Stimulated activated CD4-positive, alpha-beta T cell treated with anti-CD3 and anti-CD28 coated beads, Interleukin-2, amount 100 ng/mL, for 24 hours (primary cell): Measurements from ENCODE around the gene FOXD4L6.
"Not testable (repeated sequence)": the region's sequence is repeated elsewhere in the genome, so short reads cannot be mapped to it uniquely, and the experiment has no call there.

Source experiments
- DNase-seq, 2 donors: peaks; one replicate each; pipeline ENCODE4 v3.0.0-alpha.2; 2020

The FOXD4L6 gene

GRCh38 chr9:41128581-41128980, at the start of gene FOXD4L6:
Gene FOXD4L6, minus strand, starts transcription at chr9:41128681. Its CDS starts 298 bp downstream, at chr9:41128383.
- not testable (repeated sequence) for DNase-seq

GRCh38 chr9:41174994-41175393, 46.5 kb upstream of the FOXD4L6 start:
- DNase-seq: not testable (repeated sequence)

- not testable (repeated sequence) for DNase-seq
These were observed 21.6 kb upstream of the FOXD4L6 start for GRCh38 chr9:41150116-41150515.

- DNase-seq: not testable (repeated sequence)
These were observed 13.4 kb upstream of the FOXD4L6 start for GRCh38 chr9:41141878-41142277.

GRCh38 chr9:41126746-41127446, 1.6 kb downstream of the FOXD4L6 start:
- DNase-seq: not testable (repeated sequence)

GRCh38 chr9:41125936-41126335, 2.5 kb downstream of the FOXD4L6 start:
- not testable (repeated sequence) for DNase-seq

- DNase-seq: not testable (repeated sequence)
These were observed 3.3 kb downstream of the FOXD4L6 start for GRCh38 chr9:41125109-41125658.

GRCh38 chr9:41124250-41125108, 4.0 kb downstream of the FOXD4L6 start:
- not testable (repeated sequence) for DNase-seq

GRCh38 chr9:41123812-41124211, 4.7 kb downstream of the FOXD4L6 start:
- not testable (repeated sequence) for DNase-seq

GRCh38 chr9:41123396-41123795, 5.1 kb downstream of the FOXD4L6 start:
- not testable (repeated sequence) for DNase-seq

- DNase-seq: not testable (repeated sequence)
These were observed 7.8 kb downstream of the FOXD4L6 start for GRCh38 chr9:41120696-41121095.

- DNase-seq: not testable (repeated sequence)
These were observed 8.8 kb downstream of the FOXD4L6 start for GRCh38 chr9:41119719-41120118.

- DNase-seq: not testable (repeated sequence)
These were observed 9.2 kb downstream of the FOXD4L6 start for GRCh38 chr9:41119311-41119710.

- not testable (repeated sequence) for DNase-seq
These were observed 15.1 kb downstream of the FOXD4L6 start for GRCh38 chr9:41113348-41113747.

GRCh38 chr9:41111414-41111813, 17.1 kb downstream of the FOXD4L6 start:
- not testable (repeated sequence) for DNase-seq

GRCh38 chr9:41110913-41111312, 17.6 kb downstream of the FOXD4L6 start:
- peak; percentile 15 to 17 for DNase-seq

GRCh38 chr9:41109253-41109652, 19.2 kb downstream of the FOXD4L6 start:
- peak in 1 of 2 donors; percentile 12 for DNase-seq

- DNase-seq: not testable (repeated sequence)
These were observed 19.7 kb downstream of the FOXD4L6 start for GRCh38 chr9:41108816-41109215.

- DNase-seq: not testable (repeated sequence)
These were observed 21.9 kb downstream of the FOXD4L6 start for GRCh38 chr9:41106472-41107116.

- not testable (repeated sequence) for DNase-seq
These were observed 22.8 kb downstream of the FOXD4L6 start for GRCh38 chr9:41105557-41106253.

- not testable (repeated sequence) for DNase-seq
These were observed 23.9 kb downstream of the FOXD4L6 start for GRCh38 chr9:41104542-41104941.

- not testable (repeated sequence) for DNase-seq
These were observed 28.0 kb downstream of the FOXD4L6 start for GRCh38 chr9:41100508-41100907.
